MCF 10A (cell line): ENCODE results near the gene DLEC1. TPM values are rescaled to one million over a fixed set of nuclear protein-coding genes. Genes with fewer than 3 reads are reported as not detected.

Source experiments
- BruUV-seq: library from RNA; stranded (reverse); fragments of 400-500 nt; replicated peaks from 2 replicates; lab custom pipeline; 2021; lab: Mats Ljungman, UMichigan
- CTCF ChIA-PET: fragments of 300-600 bp; sonication (Branson Sonifier 250); formaldehyde crosslinking; extraction: SDS; loops from one replicate; lab custom pipeline; 2021; ENCODE audit warnings: antibody characterized with exemption, inconsistent platforms; lab: Yijun Ruan, JAX
- POLR2A ChIA-PET: fragments of 300-600, 350-650 bp; sonication (Branson Sonifier 250); formaldehyde crosslinking; extraction: SDS; loops from one replicate; lab custom pipeline; 2020; ENCODE audit warnings: antibody characterized with exemption, inconsistent platforms; lab: Yijun Ruan, JAX
- DNase-seq: peaks from one replicate; pipeline ENCODE4 v3.0.0-alpha.2; 2018; ENCODE audit not compliant: unreplicated experiment
- H3K27ac Mint-ChIP-seq: one replicate; pipeline ENCODE4 v1.8.0; 2022; ENCODE audit warnings: mild to moderate bottlenecking, low read depth, mixed read lengths; ENCODE audit not compliant: unreplicated experiment
- H3K27me3 Mint-ChIP-seq: one replicate; pipeline ENCODE4 v1.8.0; 2022; ENCODE audit warnings: mixed read lengths; ENCODE audit not compliant: insufficient read depth, unreplicated experiment
- H3K36me3 Mint-ChIP-seq: one replicate; pipeline ENCODE4 v1.8.0; 2022; ENCODE audit warnings: mild to moderate bottlenecking, moderate library complexity, mixed read lengths; ENCODE audit not compliant: insufficient read depth, unreplicated experiment
- H3K4me1 Mint-ChIP-seq: one replicate; pipeline ENCODE4 v1.8.0; 2022; ENCODE audit warnings: mixed read lengths; ENCODE audit not compliant: insufficient read depth, unreplicated experiment
- H3K4me3 Mint-ChIP-seq: one replicate; pipeline ENCODE4 v1.8.0; 2022; ENCODE audit warnings: mild to moderate bottlenecking, moderate library complexity, mixed read lengths; ENCODE audit not compliant: unreplicated experiment
- H3K9me3 Mint-ChIP-seq: one replicate; pipeline ENCODE4 v1.8.0; 2022; ENCODE audit warnings: mixed read lengths; ENCODE audit not compliant: unreplicated experiment
- intact Hi-C: fragments of 100-400 bp; cut with micrococcal nuclease; formaldehyde crosslinking; loops from 2 replicates; pipeline ENCODE4 v1.14.1; 2022
- total RNA-seq: library from RNA; stranded (reverse); gene quantifications from 2 replicates; pipeline ENCODE4 v1.2.3, GENCODE V29; 2022
- TF ChIP-seq, protein P1 (sequence below): fragments of 200-600 bp; IDR thresholded peaks from one replicate; pipeline ENCODE4 v1.8.0; 2022; ENCODE audit warnings: antibody characterized with exemption, mild to moderate bottlenecking; ENCODE audit not compliant: unreplicated experiment

Gene DLEC1
- total RNA-seq, 1 experiment from 2014 or later, result 1.3 TPM

DNA sequence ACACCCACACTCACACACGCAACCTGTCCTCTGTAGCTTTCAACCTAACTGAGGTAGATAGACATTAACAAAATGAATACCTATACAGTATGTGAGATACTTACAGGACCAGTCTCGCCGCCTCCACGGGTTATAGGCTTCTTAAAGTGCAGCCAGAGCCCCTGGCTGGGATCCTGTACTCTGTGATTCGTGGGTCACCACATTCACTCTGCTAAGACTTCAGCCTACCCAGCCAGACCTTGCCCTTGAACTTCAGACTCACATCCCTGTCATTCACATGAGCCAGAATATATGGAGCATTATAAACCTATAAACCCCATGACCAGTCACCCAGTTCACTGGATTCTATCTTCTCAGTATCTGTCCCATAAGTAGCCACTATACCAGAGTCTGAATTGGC is 1.4 kb downstream of the DLEC1 start:
- H3K36me3 Mint-ChIP-seq, result no peaks in the 10 kb centered on the region
- intact Hi-C loops, result no loop called here
- ChIA-PET POLR2A (no interaction called here), CTCF (interaction anchor here (0.6 to 1.0 kb wide), 3 partner anchors 29 to 125 kb away, joined by 3 read pairs; no protein-coding TSS in a partner anchor)
- H3K4me3 Mint-ChIP-seq, result no peak overlapping the region
- H3K4me1 Mint-ChIP-seq, result no peaks in the 10 kb centered on the region
- BruUV-seq, result no TSS peak
- no peaks in the 10 kb centered on the region for H3K9me3 Mint-ChIP-seq
- DNase-seq, result no peak
- TF ChIP-seq, protein P1, sequence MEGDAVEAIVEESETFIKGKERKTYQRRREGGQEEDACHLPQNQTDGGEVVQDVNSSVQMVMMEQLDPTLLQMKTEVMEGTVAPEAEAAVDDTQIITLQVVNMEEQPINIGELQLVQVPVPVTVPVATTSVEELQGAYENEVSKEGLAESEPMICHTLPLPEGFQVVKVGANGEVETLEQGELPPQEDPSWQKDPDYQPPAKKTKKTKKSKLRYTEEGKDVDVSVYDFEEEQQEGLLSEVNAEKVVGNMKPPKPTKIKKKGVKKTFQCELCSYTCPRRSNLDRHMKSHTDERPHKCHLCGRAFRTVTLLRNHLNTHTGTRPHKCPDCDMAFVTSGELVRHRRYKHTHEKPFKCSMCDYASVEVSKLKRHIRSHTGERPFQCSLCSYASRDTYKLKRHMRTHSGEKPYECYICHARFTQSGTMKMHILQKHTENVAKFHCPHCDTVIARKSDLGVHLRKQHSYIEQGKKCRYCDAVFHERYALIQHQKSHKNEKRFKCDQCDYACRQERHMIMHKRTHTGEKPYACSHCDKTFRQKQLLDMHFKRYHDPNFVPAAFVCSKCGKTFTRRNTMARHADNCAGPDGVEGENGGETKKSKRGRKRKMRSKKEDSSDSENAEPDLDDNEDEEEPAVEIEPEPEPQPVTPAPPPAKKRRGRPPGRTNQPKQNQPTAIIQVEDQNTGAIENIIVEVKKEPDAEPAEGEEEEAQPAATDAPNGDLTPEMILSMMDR, result no peak
- no peak overlapping the region for H3K27ac Mint-ChIP-seq
- no peaks in the 10 kb centered on the region for H3K27me3 Mint-ChIP-seq

DNA sequence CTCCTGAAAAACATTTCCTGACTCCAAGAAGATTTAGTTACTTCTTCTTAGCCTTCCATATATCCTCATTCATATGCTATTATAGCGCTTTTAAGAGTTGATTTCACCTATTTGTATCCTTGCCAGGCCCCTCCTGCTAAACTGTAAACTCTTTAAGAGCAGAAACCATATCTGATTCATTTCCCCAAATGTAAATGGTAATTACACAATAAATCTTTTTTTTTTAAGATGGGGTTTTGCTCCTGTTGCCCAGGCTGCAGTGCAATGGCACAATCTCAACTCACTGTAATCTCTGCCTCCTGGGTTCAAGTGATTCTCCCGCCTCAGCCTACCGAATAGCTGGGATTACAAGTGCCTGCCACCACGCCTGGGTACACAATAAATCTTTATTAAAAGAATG is 4.5 kb downstream of the DLEC1 start:
- TF ChIP-seq, protein P1, result no peak
- BruUV-seq, result no TSS peak
- intact Hi-C loops, result no loop called here
- no peaks in the 10 kb centered on the region for H3K36me3 Mint-ChIP-seq
- no peak overlapping the region for H3K27ac Mint-ChIP-seq
- no peak for DNase-seq
- ChIA-PET POLR2A (interaction anchor here (0.7 kb wide), 1 partner anchor 50 kb away, joined by 3 read pairs; no protein-coding TSS in a partner anchor), CTCF (interaction anchor here (1.4 kb wide), 1 partner anchor 23 kb away, joined by 4 read pairs; no protein-coding TSS in a partner anchor)
- H3K27me3 Mint-ChIP-seq, result no peaks in the 10 kb centered on the region
- peaks cover 5% of the 10 kb centered on the region for H3K4me1 Mint-ChIP-seq
- no peaks in the 10 kb centered on the region for H3K9me3 Mint-ChIP-seq
- no peak overlapping the region for H3K4me3 Mint-ChIP-seq

DNA sequence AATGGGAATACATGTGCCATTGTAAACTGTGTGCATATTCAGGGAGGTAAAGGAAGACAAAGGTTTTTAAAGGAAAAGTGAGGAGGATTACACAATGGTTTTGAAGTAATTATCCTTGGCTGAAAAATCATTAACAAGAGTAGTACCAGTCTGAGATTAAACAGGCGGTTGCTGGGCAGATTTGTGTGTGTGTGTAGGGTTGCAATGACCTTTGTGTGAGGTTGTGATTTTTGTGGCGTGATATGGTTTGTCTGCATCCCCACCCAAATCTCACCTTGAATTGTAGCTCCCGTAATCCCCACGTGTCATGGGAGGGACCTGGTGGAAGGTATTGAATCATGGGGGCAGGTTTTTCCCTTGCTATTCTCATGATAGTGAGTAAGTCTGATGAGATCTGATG is 7.0 kb downstream of the DLEC1 start:
- peaks cover 5% of the 10 kb centered on the region for H3K4me1 Mint-ChIP-seq
- H3K27ac Mint-ChIP-seq, result no peak overlapping the region
- H3K4me3 Mint-ChIP-seq, result no peak overlapping the region
- no peaks in the 10 kb centered on the region for H3K36me3 Mint-ChIP-seq
- CTCF ChIA-PET, result no interaction called here
- no peaks in the 10 kb centered on the region for H3K27me3 Mint-ChIP-seq
- DNase-seq, result no peak
- POLR2A ChIA-PET, result no interaction called here
- intact Hi-C loops, result no loop called here
- no peaks in the 10 kb centered on the region for H3K9me3 Mint-ChIP-seq
- no TSS peak for BruUV-seq
- TF ChIP-seq, protein P1, result no peak

DNA sequence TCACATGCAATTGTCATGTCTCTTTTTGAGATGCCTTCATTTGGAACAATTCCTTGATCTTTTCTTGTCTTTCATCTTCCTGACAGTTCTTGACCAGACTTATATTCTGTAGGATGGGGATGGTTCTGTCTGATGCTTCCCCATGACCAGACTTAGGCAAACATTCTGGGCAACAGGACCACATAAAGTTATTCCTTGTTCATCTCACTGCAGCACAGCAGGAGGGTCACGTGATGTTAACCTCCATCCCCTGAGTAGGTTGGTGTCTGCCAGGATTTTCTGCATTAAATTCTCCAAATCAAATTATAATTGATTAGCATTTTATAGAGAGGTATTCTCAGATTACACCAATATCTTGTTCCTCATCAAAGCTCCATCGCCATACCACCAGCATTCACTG is 7.8 kb downstream of the DLEC1 start:
- intact Hi-C loops, result no loop called here
- Mint-ChIP-seq H3K27me3 (no peaks in the 10 kb centered on the region), H3K4me3 (no peak overlapping the region), H3K27ac (no peak overlapping the region), H3K9me3 (no peaks in the 10 kb centered on the region), H3K36me3 (no peaks in the 10 kb centered on the region), H3K4me1 (peaks cover 5% of the 10 kb centered on the region)
- TF ChIP-seq, protein P1, result no peak
- CTCF ChIA-PET, result interaction anchor here (0.5 kb wide), 1 partner anchor 42 kb away, joined by 3 read pairs; no protein-coding TSS in a partner anchor
- POLR2A ChIA-PET, result no interaction called here
- no peak for DNase-seq
- no TSS peak for BruUV-seq
